Thyroid gland (tissue), 4 donors: Measurements from ENCODE around the gene PPOX. TPM values are rescaled to one million over a fixed set of nuclear protein-coding genes. Genes with fewer than 3 reads are reported as not detected.

Experiments used
- DNase-seq, 2 donors: peaks; one replicate each; pipeline ENCODE4 v3.0.0-alpha.2; 2019
- H3K27ac ChIP-seq, 3 donors: fragments of 200-600 bp; sonication (generic); 1 replicate in 2 of 3; 2 replicates in 1 of 3; pipeline ENCODE4 v1.5.1; 2016 to 2019; ENCODE audit warnings: mild to moderate bottlenecking in 1 of 3, moderate library complexity in 1 of 3
- H3K27me3 ChIP-seq: fragments of 200-600 bp; sonication (generic); one replicate; pipeline ENCODE4 v1.5.1; 2019
- H3K36me3 ChIP-seq, 2 donors: fragments of 200-600 bp; sonication (generic); one replicate each; pipeline ENCODE4 v1.5.1; 2016 to 2019
- H3K4me1 ChIP-seq, 2 donors: fragments of 200-600 bp; sonication (generic); one replicate each; pipeline ENCODE4 v1.5.1; 2017 to 2019
- H3K4me3 ChIP-seq, 3 donors: fragments of 200-600 bp; sonication (generic); replicated peaks in 1 of 3; 1 replicate in 2 of 3; 2 replicates in 1 of 3; pipeline ENCODE4 v1.5.1; 2016; ENCODE audit warnings: mild to moderate bottlenecking in 1 of 3
- H3K9me3 ChIP-seq: fragments of 200-600 bp; sonication (generic); one replicate; pipeline ENCODE4 v1.5.1; 2017
- CTCF ChIP-seq, 6 experiments: fragments of 200-600 bp in 3 of 6; fragments of 450-650 bp in 3 of 6; sonication (generic) in 3 of 6; IDR thresholded peaks; one replicate each; pipeline ENCODE4 v1.5.1; 2016 to 2019; ENCODE audit warnings: antibody characterized with exemption in 6 of 6, mild to moderate bottlenecking in 2 of 6, inconsistent platforms in 1 of 6, moderate library complexity in 1 of 6
- POLR2A ChIP-seq, 2 donors: fragments of 450-650 bp; IDR thresholded peaks; one replicate each; pipeline ENCODE4 v1.6.1; 2017; ENCODE audit warnings: antibody characterized with exemption in 2 of 2, mild to moderate bottlenecking in 2 of 2, moderate library complexity in 1 of 2
- WGBS, 2 donors: methylation state at CpG; one replicate each; pipeline ENCODE4 v1.1.5; 2017; 5-methylcytosine and 5-hydroxymethylcytosine counted together
- intact Hi-C: fragments of 100-400 bp; cut with DNase I; formaldehyde crosslinking; loops from one replicate; pipeline ENCODE4 v1.15.1; 2023
- total RNA-seq, 4 donors: library from RNA; depleted of rRNA; stranded (reverse); fragments of >200 nt; gene quantifications; one replicate each; pipeline ENCODE4 v1.2.3, GENCODE V29; 2016

PPOX gene
- total RNA-seq, 4 donors from 2014 or later, result 12.6 to 30.0 (median 21.8) TPM

- no peak for DNase-seq
- peaks cover 33 to 38% of the 10 kb centered on the region in 2 donors for H3K36me3 ChIP-seq
- TF ChIP-seq CTCF (IDR thresholded peaks at IDR 0.05) (no peak), POLR2A (IDR thresholded peaks at IDR 0.05) (no peak)
- peaks cover 15 to 25% of the 10 kb centered on the region in 2 donors for H3K4me1 ChIP-seq
- H3K27ac ChIP-seq, result no peak overlapping the region
- no peak overlapping the region for H3K4me3 ChIP-seq
- intact Hi-C loops, result no loop called here
- no peaks in the 10 kb centered on the region for H3K27me3 ChIP-seq
- H3K9me3 ChIP-seq, result no peaks in the 10 kb centered on the region
- WGBS, 2 donors, result 68 to 72% methylated on average over 4 of the region's 4 CpGs
Observed at GRCh38 chr1:161121834-161122233, 44.4 kb upstream of the PPOX start.

- no peaks in the 10 kb centered on the region for H3K27me3 ChIP-seq
- peaks cover 39 to 42% of the 10 kb centered on the region in 2 donors for H3K36me3 ChIP-seq
- H3K9me3 ChIP-seq, result no peaks in the 10 kb centered on the region
- TF ChIP-seq CTCF (IDR thresholded peaks at IDR 0.05) (no peak), POLR2A (IDR thresholded peaks at IDR 0.05) (no peak)
- intact Hi-C loops, result no loop called here
- H3K4me1 ChIP-seq, result peaks cover 10 to 22% of the 10 kb centered on the region in 2 donors
- no peak overlapping the region for H3K27ac ChIP-seq
- no peak for DNase-seq
- H3K4me3 ChIP-seq, result no peak overlapping the region
- 90 to 92% methylated on average over 6 of the region's 6 CpGs for WGBS, 2 donors
Observed at GRCh38 chr1:161122967-161123366, 43.3 kb upstream of the PPOX start.

- no peaks in the 10 kb centered on the region for H3K27me3 ChIP-seq
- H3K27ac ChIP-seq, result no peak overlapping the region
- 90 to 92% methylated on average over 2 of the region's 2 CpGs for WGBS, 2 donors
- intact Hi-C loops, result no loop called here
- no peak for TF ChIP-seq CTCF (IDR thresholded peaks at IDR 0.05)
- TF ChIP-seq POLR2A (IDR thresholded peaks at IDR 0.05), result no peak
- H3K4me3 ChIP-seq, result no peak overlapping the region
- peaks cover 11 to 18% of the 10 kb centered on the region in 2 donors for H3K4me1 ChIP-seq
- H3K9me3 ChIP-seq, result no peaks in the 10 kb centered on the region
- no peak for DNase-seq
- H3K36me3 ChIP-seq, result peaks cover 26 to 28% of the 10 kb centered on the region in 2 donors
Observed at GRCh38 chr1:161127649-161128048, 38.6 kb upstream of the PPOX start.

GRCh38 chr1:161128591-161129420, 37.4 kb upstream of the PPOX start:
- Histone ChIP-seq H3K27me3 (no peaks in the 10 kb centered on the region), H3K9me3 (no peaks in the 10 kb centered on the region), H3K4me1 (peaks cover 15 to 22% of the 10 kb centered on the region in 2 donors), H3K36me3 (peaks cover 18 to 19% of the 10 kb centered on the region in 2 donors), H3K27ac (no peak overlapping the region), H3K4me3 (no peak overlapping the region)
- intact Hi-C loops, result no loop called here
- TF ChIP-seq CTCF (IDR thresholded peaks at IDR 0.05) (no peak), POLR2A (IDR thresholded peaks at IDR 0.05) (no peak)
- no peak for DNase-seq
- WGBS, 2 donors, result 95 to 97% methylated on average over 4 of the region's 4 CpGs

- DNase-seq, result no peak
- 61 to 65% methylated on average over 1 of the region's 1 CpG for WGBS, 2 donors
- H3K27me3 ChIP-seq, result no peaks in the 10 kb centered on the region
- intact Hi-C loops, result no loop called here
- no peaks in the 10 kb centered on the region for H3K9me3 ChIP-seq
- no peak for TF ChIP-seq CTCF (IDR thresholded peaks at IDR 0.05)
- TF ChIP-seq POLR2A (IDR thresholded peaks at IDR 0.05), result no peak
- H3K36me3 ChIP-seq, result peaks cover 10% of the 10 kb centered on the region in 2 donors
- no peak overlapping the region for H3K4me3 ChIP-seq
- H3K27ac ChIP-seq, result no peak overlapping the region
- H3K4me1 ChIP-seq, result peaks cover 20 to 28% of the 10 kb centered on the region in 2 donors
Observed at GRCh38 chr1:161130266-161130665, 36.0 kb upstream of the PPOX start.
